OCI-M2 (cell line): ENCODE data around the gene AMFR.

Source experiments
- DNase-seq: peaks from one replicate; lab custom pipeline; 2025; ENCODE audit not compliant: unreplicated experiment; lab: John Stamatoyannopoulos, UW

Gene AMFR

GRCh38 chr16:56336071-56336688 lies 89.2 kb downstream of the AMFR start:
- no peak for DNase-seq

GRCh38 chr16:56334761-56335160 lies 90.6 kb downstream of the AMFR start:
- DNase-seq = no peak

DNA sequence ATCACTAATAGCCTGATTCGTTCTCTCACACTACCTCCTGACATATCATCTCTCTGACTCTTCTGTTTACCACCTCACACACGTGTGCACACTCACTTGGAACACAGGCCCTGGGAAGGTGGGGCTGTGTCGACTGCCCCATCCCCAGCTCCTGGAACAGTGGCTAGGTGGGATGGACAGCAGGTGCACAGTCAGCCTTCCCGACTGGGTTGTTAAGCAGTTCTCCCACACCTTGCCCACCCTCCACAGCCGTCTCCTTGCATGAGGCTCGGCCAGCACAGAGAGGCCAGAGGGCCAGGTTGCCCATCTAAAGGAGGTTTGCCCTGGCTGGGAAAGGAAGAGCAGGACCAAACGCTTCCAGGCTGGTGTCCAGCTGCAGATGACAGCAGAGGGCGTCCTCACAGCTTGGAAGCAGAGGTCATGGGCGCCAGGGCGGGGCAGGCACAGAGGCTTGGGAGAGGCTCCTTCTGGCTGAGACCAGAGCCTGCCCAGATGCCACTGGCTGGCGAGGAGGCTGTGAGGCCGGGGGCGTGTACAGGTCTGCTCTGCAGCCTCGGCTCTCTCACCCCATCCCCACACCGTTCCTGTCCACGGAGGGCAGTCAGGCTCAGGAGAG lies 92.8 kb downstream of the AMFR start:
- DNase-seq = no peak

DNA sequence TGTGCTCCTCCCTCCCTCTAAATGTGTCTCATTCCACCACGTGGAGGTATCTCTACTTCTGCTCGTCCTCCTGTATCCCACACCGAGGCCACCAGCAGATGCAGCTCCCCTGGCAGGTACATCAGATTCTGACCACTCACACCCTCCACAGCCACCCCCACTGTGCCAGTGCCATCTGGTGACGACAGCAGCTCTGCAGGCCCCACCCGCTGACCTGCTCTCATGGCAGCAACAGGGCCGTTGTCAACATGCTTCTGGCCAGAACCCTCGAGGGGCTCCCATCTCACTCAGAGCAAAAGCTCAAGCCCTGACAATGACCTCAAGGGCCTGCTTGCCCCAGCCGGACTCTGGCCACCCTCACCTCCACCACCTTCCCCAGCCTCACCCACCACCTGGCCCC lies 93.4 kb downstream of the AMFR start:
- no peak for DNase-seq

- no peak for DNase-seq
Observed at GRCh38 chr16:56331399-56331798, 93.9 kb downstream of the AMFR start.

DNA sequence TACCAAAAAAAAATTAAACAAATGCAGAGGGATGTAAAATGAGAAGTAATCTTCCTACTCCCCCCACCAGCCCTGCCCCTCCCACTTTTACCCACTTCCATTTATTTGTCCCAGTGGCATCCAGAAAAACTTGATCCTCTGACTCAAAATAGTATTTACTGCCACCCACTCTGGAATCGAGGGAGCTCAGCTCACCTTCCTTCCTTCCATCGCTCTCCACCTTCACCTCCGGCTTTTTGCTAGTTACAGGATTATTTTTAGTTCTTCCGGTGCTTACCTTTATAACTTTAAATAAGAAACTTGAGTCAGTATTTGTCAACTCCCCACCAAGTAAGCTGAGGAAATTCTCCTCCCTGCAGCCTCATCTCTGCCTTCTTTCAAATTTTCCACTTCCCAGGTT lies 94.9 kb downstream of the AMFR start:
- no peak for DNase-seq

- DNase-seq = no peak
Observed at GRCh38 chr16:56329887-56330286, 95.5 kb downstream of the AMFR start.

DNA sequence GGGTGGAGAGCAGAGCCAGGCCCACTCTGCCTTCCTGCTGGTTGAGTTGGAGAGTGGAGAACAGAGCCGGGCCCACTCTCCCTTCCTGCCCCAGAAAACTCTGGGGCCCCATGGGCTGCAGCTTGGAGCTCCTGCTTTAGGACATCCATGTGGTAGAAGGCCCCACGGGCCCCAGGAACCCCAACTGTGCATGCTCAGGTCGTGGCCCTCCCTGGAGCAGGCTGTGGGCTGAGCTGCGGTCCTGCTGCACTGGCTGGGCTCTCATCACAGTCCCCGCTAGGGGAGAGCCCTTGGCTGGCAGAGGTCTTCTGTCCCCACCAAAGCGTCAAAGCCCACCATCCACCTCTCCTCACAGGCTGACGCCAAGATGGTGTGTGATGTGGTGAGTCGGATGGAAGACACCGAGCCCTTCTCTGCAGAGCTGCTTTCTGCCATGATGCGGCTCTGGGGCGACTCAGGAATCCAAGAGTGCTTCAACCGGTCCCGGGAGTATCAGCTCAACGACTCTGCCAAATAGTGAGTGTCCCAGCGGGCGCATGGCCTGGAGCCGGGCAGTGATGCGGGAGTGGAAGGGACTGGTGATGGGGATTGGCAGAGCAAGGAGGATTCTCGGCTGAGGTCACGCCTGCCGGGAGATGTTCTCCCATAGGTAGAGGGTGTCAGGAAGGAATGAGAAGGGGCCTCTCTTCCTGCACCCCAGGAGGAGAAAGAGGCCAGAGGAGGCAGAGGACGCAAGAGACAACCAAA lies 96.9 kb downstream of the AMFR start:
- DNase-seq = no peak

- DNase-seq = no peak
Observed at GRCh38 chr16:56327929-56328258, 97.5 kb downstream of the AMFR start.

- no peak for DNase-seq
Observed at GRCh38 chr16:56327071-56327928, 98.0 kb downstream of the AMFR start.

DNA sequence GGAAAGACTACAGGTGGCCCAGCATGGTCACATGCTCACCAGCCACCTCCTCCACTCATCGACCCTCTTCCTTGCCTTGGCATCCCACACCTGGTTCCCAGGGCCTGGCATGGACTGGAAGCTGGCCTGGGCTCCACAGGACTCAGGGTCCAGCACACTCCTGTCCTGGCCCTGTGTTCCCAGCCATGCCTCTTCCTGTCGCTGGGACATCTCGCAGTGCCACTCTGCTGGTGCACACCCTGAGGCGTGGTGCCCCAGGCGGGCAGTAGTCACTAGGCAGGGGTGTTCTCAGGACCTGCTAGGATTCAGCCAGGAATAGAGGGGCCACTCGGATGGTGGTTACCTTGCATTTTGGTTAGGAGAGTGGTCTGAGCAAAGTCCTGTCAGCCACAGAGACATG lies 99.4 kb downstream of the AMFR start:
- DNase-seq = no peak

DNA sequence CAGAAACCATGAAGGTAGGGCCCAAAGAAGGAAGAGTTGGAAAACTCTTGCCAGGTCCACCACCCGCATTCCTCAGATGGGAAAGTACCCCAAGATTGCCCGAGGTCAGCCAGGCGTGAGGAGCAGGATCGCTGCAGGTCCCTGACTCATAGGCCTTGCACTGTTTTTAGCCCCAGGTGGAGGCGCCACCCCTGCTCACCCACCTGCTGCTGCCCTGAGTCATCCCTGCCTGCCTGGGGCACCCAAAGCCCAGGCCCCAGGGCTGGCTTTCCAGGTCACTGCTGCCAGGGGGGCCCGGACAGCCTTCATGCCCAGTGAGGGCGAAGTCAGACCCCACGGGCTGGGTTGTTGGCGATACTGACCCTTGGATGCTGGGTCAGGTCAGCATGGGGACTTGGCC lies 100.9 kb downstream of the AMFR start:
- no peak for DNase-seq

- no peak for DNase-seq
Observed at GRCh38 chr16:56321571-56321970, 103.8 kb downstream of the AMFR start.

DNA sequence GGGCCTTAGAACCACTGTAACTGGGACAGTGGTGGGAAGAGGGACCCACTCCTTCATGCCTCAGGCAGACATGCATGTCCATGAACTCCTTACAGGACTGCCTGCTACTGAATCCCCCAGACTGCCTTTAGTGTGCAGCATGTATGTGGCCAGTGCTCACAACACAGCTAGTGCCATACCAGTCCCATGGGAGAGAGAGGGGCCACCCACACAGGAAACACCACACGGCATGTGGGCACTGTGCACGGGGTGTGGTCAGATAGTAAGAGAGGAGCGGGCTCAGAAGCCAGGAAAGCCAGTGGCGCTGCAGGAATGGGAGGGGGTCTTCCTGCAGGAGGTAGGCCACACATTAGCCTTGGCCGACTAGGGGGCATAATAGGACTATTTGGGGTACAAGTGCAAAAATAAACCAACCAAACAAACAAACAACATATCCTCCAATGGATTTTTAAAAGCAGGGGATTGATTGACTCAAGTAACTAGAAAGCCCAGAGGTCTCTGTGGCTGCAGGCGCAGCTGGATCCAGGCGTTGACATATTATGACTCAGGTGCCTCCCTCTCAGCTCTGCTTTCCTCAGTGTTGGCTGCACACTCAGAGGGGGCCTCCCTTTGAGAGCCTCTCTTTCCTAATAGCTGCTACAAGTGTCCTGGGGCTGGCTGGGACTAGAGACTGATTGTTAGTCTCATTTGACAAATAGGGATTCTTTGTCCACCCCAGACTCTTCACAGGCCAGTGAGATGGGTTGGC lies 104.4 kb downstream of the AMFR start:
- DNase-seq = no peak

DNA sequence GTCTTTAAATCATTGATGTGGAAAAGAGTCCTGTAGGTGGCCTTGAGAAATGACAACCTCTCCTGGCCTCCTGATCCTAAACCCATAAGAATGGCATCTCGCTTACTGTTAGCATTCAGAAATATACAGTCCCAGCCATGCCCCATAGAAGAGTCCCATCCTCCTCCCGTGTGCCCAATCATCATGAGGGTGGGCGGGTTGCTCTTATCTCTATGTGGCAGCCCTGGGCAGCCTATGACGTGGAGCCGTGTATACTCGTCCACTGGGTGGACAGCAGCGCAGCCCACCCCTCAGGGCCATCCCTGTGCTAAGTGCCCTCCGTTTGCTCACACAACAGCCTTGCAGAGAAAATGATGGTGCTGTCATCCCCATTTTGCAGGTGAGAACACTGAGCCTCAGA lies 105.3 kb downstream of the AMFR start:
- DNase-seq = no peak

DNA sequence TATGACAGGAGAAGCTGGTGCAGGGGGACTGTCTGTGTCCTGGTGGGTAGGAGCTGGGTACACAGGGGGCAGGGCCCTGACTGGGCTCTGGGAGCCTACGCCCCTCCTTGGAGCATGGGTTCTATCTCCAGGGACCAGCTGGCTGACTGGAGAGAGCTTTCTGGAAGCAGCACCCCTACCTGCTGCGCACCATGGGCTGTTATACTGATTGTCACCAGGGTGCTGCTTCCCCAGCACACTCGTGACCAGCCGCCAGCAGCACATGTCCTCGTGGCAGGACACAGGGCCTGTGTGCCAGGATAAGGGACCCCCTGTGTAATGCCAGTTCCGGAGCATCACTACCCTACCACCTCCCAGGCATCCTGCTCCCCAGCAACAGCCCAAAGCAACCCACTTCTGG lies 106.0 kb downstream of the AMFR start:
- DNase-seq = no peak

GRCh38 chr16:56318827-56319140 lies 106.6 kb downstream of the AMFR start:
- DNase-seq = no peak

GRCh38 chr16:56317998-56318826 lies 107.1 kb downstream of the AMFR start:
- DNase-seq = no peak

GRCh38 chr16:56316545-56316944 lies 108.8 kb downstream of the AMFR start:
- DNase-seq = no peak

DNA sequence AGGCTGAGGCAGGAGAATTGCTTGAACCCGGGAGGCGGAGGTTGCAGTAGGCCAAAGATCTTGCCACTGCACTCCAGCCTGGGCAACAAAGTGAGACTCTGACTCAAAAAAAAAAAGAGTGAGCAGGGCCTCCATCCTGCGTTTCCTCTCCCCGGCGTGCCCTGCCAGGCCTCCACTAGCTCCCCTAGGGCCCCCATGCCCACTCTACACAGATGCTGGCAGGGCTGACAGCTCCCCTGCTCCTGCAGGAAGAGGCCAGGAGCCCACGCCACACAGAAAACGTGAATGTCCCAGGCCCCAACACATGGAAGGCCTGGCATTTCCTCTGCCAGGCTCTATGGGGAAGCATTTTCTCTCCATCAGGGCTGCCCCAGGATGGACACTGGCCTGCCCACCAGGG lies 109.4 kb downstream of the AMFR start:
- DNase-seq = no peak
